SK-N-SH treated with all-trans-retinoic acid at 6 μM for 48 hours (cell line): ENCODE data around the gene PPP1R1C.

Experiments
- ATAC-seq: fragments of 200-7000 bp; cut with Tn5 transposase; 3 replicates; pipeline ENCODE4 v1.9.1; 2020; ENCODE audit warnings: mild to moderate bottlenecking, moderate library complexity
- ARNTL ChIP-seq: fragments of 450-650 bp; formaldehyde crosslinking; IDR thresholded peaks from 2 replicates; pipeline ENCODE4 v1.5.0; 2020; ENCODE audit warnings: low read depth, mild to moderate bottlenecking, moderate library complexity, borderline replicate concordance
- BACH2 ChIP-seq: fragments of 250-450 bp; sonication (Bioruptor Pico); IDR thresholded peaks from 2 replicates; pipeline ENCODE4 v1.9.0; 2021; ENCODE audit warnings: mild to moderate bottlenecking, borderline replicate concordance
- CREB5 ChIP-seq: fragments of 250-450 bp; sonication (Bioruptor Pico); IDR thresholded peaks from 2 replicates; pipeline ENCODE4 v1.5.1; 2020; ENCODE audit warnings: low read depth, mild to moderate bottlenecking, moderate library complexity
- CSDC2 ChIP-seq: fragments of 250-450 bp; sonication (Bioruptor Pico); IDR thresholded peaks from 2 replicates; pipeline ENCODE4 v1.5.0; 2020; ENCODE audit warnings: mild to moderate bottlenecking, moderate library complexity
- ESRRG ChIP-seq: fragments of 250-450 bp; sonication (Bioruptor Pico); IDR thresholded peaks from 2 replicates; pipeline ENCODE4 v1.6.1; 2021; ENCODE audit warnings: mild to moderate bottlenecking
- ISL1 ChIP-seq: fragments of 250-450 bp; sonication (Bioruptor Pico); IDR thresholded peaks from 2 replicates; pipeline ENCODE4 v2.1.2; 2022; ENCODE audit warnings: mild to moderate bottlenecking, moderate library complexity
- OSR1 ChIP-seq: fragments of 250-450 bp; sonication (Bioruptor Pico); IDR thresholded peaks from 2 replicates; pipeline ENCODE4 v1.8.0; 2022; ENCODE audit warnings: moderate library complexity, mild to moderate bottlenecking, inconsistent platforms
- PPARA ChIP-seq: fragments of 250-450 bp; sonication (Bioruptor Pico); IDR thresholded peaks from 2 replicates; pipeline ENCODE4 v1.5.0; 2020; ENCODE audit warnings: mild to moderate bottlenecking, borderline replicate concordance
- RARB ChIP-seq: fragments of 250-450 bp; sonication (Bioruptor Pico); IDR thresholded peaks from 2 replicates; pipeline ENCODE4 v1.8.0; 2021; ENCODE audit warnings: mild to moderate bottlenecking, moderate library complexity
- SNAI2 ChIP-seq: fragments of 250-450 bp; sonication (Bioruptor Pico); IDR thresholded peaks from 2 replicates; pipeline ENCODE4 v1.5.0; 2020; ENCODE audit warnings: mild to moderate bottlenecking, moderate library complexity
- TCF4 ChIP-seq: fragments of 250-450 bp; sonication (Bioruptor Pico); IDR thresholded peaks from 2 replicates; pipeline ENCODE4 v1.8.0; 2021; ENCODE audit warnings: mild to moderate bottlenecking, moderate library complexity, borderline replicate concordance
- TOX ChIP-seq: fragments of 250-450 bp; sonication (Bioruptor Pico); IDR thresholded peaks from 2 replicates; pipeline ENCODE4 v1.8.0; 2021; ENCODE audit warnings: mild to moderate bottlenecking, moderate library complexity, borderline replicate concordance
- ZC3H10 ChIP-seq: fragments of 250-450 bp; sonication (Bioruptor Pico); IDR thresholded peaks from 2 replicates; pipeline ENCODE4 v1.5.1; 2021; ENCODE audit warnings: mild to moderate bottlenecking, moderate library complexity
- ZFP3 ChIP-seq: fragments of 250-450 bp; sonication (Bioruptor Pico); IDR thresholded peaks from 2 replicates; pipeline ENCODE4 v1.5.0; 2020; ENCODE audit warnings: mild to moderate bottlenecking, moderate library complexity
- ZFP30 ChIP-seq: fragments of 450-650 bp; formaldehyde crosslinking; IDR thresholded peaks from 2 replicates; pipeline ENCODE4 v1.5.0; 2022; ENCODE audit warnings: mild to moderate bottlenecking, moderate library complexity
- ZNF565 ChIP-seq: fragments of 450-650 bp; formaldehyde crosslinking; conservative IDR thresholded peaks from 2 replicates; pipeline ENCODE4 v1.5.0; 2020; ENCODE audit warnings: low read depth, mild to moderate bottlenecking, moderate library complexity
- ZNF8 ChIP-seq: fragments of 450-650 bp; formaldehyde crosslinking; IDR thresholded peaks from 2 replicates; pipeline ENCODE4 v1.5.0; 2020; ENCODE audit warnings: mild to moderate bottlenecking, moderate library complexity
- TF ChIP-seq, protein P1 (sequence below): fragments of 250-450 bp; sonication (Bioruptor Pico); IDR thresholded peaks from 2 replicates; pipeline ENCODE4 v1.8.0; 2020; ENCODE audit warnings: mild to moderate bottlenecking, moderate library complexity, borderline replicate concordance
- TF ChIP-seq, protein P2 (sequence below): fragments of 250-450 bp; sonication (Bioruptor Pico); IDR thresholded peaks from 2 replicates; pipeline ENCODE4 v1.5.0; 2020; ENCODE audit warnings: mild to moderate bottlenecking, moderate library complexity
- TF ChIP-seq, protein P3 (sequence below): fragments of 250-450 bp; sonication (Bioruptor Pico); IDR thresholded peaks from 2 replicates; pipeline ENCODE4 v1.8.0; 2021; ENCODE audit warnings: low read depth, mild to moderate bottlenecking, moderate library complexity, borderline replicate concordance
- TF ChIP-seq, protein P4 (sequence below): fragments of 250-450 bp; sonication (Bioruptor Pico); IDR thresholded peaks from 2 replicates; pipeline ENCODE4 v1.5.1; 2021; ENCODE audit warnings: mild to moderate bottlenecking, moderate library complexity

PPP1R1C gene

DNA sequence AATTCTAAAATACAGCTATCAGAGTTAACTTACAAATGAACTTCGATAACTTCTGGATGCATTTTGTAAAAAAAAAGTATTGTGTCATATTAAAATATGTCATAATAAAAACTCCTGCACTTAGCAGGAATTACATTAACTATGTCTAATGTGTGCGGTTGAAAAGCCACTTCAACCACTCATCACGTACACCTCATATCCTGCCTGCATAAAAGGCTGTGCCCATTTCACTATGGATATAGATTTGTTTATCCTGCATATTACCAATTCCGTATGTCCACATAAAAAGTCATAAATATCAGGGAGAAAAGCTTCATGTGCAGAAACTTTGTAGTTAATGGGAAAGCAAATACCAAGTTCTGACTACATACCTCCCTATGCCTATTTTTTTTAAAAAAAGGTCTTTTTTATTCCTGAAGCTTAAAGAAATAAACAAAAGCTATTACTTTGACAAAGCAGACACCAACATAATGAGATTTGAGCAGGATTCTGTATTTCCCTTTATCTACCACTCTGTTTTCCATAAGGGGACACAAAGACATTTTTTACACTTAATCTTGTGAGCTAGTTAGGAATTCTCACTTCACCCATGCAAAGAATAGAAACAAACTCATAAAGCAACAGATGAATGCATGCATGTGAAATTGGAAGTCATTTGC lies 96.1 kb downstream of the PPP1R1C start:
- no peak for ATAC-seq
- TF ChIP-seq OSR1 (CRISPR knock-in tag) (no peak), TOX (CRISPR knock-in tag) (no peak), ZNF565 (CRISPR knock-in tag) (no peak), ZNF8 (no peak), PPARA (CRISPR knock-in tag) (no peak), ZFP3 (CRISPR knock-in tag) (no peak), ARNTL (CRISPR knock-in tag) (no peak), CSDC2 (CRISPR knock-in tag) (no peak), RARB (CRISPR knock-in tag) (no peak), CREB5 (CRISPR knock-in tag) (no peak), ESRRG (CRISPR knock-in tag) (no peak), ZFP30 (CRISPR knock-in tag) (no peak), BACH2 (CRISPR knock-in tag) (no peak)
- TF ChIP-seq, protein P1, sequence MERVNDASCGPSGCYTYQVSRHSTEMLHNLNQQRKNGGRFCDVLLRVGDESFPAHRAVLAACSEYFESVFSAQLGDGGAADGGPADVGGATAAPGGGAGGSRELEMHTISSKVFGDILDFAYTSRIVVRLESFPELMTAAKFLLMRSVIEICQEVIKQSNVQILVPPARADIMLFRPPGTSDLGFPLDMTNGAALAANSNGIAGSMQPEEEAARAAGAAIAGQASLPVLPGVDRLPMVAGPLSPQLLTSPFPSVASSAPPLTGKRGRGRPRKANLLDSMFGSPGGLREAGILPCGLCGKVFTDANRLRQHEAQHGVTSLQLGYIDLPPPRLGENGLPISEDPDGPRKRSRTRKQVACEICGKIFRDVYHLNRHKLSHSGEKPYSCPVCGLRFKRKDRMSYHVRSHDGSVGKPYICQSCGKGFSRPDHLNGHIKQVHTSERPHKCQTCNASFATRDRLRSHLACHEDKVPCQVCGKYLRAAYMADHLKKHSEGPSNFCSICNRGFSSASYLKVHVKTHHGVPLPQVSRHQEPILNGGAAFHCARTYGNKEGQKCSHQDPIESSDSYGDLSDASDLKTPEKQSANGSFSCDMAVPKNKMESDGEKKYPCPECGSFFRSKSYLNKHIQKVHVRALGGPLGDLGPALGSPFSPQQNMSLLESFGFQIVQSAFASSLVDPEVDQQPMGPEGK: no peak
- TF ChIP-seq, protein P2, sequence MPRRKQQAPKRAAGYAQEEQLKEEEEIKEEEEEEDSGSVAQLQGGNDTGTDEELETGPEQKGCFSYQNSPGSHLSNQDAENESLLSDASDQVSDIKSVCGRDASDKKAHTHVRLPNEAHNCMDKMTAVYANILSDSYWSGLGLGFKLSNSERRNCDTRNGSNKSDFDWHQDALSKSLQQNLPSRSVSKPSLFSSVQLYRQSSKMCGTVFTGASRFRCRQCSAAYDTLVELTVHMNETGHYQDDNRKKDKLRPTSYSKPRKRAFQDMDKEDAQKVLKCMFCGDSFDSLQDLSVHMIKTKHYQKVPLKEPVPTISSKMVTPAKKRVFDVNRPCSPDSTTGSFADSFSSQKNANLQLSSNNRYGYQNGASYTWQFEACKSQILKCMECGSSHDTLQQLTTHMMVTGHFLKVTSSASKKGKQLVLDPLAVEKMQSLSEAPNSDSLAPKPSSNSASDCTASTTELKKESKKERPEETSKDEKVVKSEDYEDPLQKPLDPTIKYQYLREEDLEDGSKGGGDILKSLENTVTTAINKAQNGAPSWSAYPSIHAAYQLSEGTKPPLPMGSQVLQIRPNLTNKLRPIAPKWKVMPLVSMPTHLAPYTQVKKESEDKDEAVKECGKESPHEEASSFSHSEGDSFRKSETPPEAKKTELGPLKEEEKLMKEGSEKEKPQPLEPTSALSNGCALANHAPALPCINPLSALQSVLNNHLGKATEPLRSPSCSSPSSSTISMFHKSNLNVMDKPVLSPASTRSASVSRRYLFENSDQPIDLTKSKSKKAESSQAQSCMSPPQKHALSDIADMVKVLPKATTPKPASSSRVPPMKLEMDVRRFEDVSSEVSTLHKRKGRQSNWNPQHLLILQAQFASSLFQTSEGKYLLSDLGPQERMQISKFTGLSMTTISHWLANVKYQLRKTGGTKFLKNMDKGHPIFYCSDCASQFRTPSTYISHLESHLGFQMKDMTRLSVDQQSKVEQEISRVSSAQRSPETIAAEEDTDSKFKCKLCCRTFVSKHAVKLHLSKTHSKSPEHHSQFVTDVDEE (CRISPR knock-in tag): no peak
- TF ChIP-seq, protein P3, sequence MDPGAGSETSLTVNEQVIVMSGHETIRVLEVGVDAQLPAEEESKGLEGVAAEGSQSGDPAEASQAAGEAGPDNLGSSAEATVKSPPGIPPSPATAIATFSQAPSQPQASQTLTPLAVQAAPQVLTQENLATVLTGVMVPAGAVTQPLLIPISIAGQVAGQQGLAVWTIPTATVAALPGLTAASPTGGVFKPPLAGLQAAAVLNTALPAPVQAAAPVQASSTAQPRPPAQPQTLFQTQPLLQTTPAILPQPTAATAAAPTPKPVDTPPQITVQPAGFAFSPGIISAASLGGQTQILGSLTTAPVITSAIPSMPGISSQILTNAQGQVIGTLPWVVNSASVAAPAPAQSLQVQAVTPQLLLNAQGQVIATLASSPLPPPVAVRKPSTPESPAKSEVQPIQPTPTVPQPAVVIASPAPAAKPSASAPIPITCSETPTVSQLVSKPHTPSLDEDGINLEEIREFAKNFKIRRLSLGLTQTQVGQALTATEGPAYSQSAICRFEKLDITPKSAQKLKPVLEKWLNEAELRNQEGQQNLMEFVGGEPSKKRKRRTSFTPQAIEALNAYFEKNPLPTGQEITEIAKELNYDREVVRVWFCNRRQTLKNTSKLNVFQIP: no peak

DNA sequence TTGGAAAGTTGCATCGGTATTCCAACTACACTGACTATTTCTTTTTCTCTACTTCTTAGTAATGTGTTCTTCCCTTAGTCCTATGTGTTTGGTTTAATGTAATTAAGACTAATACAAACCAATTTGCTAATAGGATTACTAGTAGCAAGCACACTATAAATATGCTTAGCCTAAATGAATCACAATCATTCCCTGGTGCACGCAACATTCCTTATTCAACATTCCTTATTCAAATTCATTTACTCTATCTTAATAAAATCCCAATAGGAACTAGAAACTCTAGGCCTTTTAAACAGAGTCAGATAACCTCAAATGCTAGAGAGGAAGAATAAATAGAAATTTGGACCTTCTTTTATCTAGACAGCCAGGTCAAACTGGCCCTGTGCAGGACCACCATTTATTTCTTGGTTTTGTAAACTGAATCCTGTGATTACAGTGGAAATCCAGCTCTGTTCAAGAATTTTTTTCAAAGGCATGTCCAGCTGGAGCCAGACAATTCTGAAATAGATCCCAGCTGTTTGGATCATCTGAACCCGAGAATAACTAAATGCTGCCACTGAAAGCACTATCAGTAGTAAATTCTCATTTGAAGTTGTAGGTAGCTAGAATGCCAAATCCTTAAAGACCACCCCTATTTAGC lies 103.1 kb downstream of the PPP1R1C start:
- no peak for ATAC-seq
- TF ChIP-seq BACH2 (CRISPR knock-in tag) (no peak), ISL1 (CRISPR knock-in tag) (peak; percentile 23; the same call in 1 of the 2 replicates)

DNA sequence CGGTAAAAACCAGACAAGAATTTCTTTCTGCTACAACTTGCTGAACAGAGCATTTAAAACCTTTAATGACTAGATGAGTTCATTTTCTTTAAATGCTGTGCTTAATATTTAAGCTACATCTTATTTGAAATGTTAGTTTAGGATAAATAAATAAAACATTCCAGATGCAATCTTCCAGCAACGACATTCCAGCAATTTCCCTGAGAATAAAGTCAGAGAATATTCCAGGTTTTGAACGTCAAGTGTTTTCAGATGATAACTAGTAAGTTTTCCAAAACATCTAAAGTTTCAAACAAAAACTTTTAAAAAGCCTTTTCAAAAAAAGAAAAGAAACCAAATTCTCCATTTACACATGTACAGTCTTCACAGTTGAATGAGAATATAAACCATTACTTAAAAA lies 104.8 kb downstream of the PPP1R1C start:
- no peak for TF ChIP-seq SNAI2 (CRISPR knock-in tag)
- no peak for TF ChIP-seq ZFP30 (CRISPR knock-in tag)
- TF ChIP-seq ZNF565 (CRISPR knock-in tag): no peak
- TF ChIP-seq CREB5 (CRISPR knock-in tag): no peak
- TF ChIP-seq ZC3H10: no peak
- no peak for TF ChIP-seq ZFP3 (CRISPR knock-in tag)
- TF ChIP-seq, protein P3: no peak
- TF ChIP-seq ISL1 (CRISPR knock-in tag): no peak
- TF ChIP-seq ZNF8: no peak
- TF ChIP-seq, protein P4, sequence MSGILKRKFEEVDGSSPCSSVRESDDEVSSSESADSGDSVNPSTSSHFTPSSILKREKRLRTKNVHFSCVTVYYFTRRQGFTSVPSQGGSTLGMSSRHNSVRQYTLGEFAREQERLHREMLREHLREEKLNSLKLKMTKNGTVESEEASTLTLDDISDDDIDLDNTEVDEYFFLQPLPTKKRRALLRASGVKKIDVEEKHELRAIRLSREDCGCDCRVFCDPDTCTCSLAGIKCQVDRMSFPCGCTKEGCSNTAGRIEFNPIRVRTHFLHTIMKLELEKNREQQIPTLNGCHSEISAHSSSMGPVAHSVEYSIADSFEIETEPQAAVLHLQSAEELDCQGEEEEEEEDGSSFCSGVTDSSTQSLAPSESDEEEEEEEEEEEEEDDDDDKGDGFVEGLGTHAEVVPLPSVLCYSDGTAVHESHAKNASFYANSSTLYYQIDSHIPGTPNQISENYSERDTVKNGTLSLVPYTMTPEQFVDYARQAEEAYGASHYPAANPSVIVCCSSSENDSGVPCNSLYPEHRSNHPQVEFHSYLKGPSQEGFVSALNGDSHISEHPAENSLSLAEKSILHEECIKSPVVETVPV (CRISPR knock-in tag): no peak
- TF ChIP-seq TCF4 (CRISPR knock-in tag): no peak
- no peak for TF ChIP-seq BACH2 (CRISPR knock-in tag)
- TF ChIP-seq RARB (CRISPR knock-in tag): no peak
- TF ChIP-seq, all 23 proteins: peak for 0
- no peak for ATAC-seq
